Activated CD8-positive, alpha-beta T cell treated with anti-CD3 and anti-CD28 coated beads for 36 hours (primary cell): ENCODE results near the gene THTPA. TPM values are rescaled to one million over a fixed set of nuclear protein-coding genes. Genes with fewer than 3 reads are reported as not detected.

ENCODE experiments used
- ATAC-seq: fragments of 200-7000 bp; cut with Tn5 transposase; one replicate; pipeline ENCODE4 v1.10.0; 2021; ENCODE audit warnings: mild to moderate bottlenecking, moderate library complexity
- CTCF ChIA-PET: fragments of 350-600 bp; sonication (Branson Sonifier 250); formaldehyde crosslinking; loops from one replicate; lab custom pipeline; 2021; ENCODE audit warnings: antibody characterized with exemption; lab: Charles Lee
- POLR2A ChIA-PET: fragments of 350-600 bp; sonication (Branson Sonifier 250); formaldehyde crosslinking; loops from one replicate; lab custom pipeline; 2021; ENCODE audit warnings: antibody characterized with exemption; lab: Charles Lee
- DNase-seq: peaks from one replicate; pipeline ENCODE4 v3.0.0-alpha.2; 2020
- H3K27ac Mint-ChIP-seq: one replicate; pipeline ENCODE4 v1.8.0; 2021; ENCODE audit warnings: mild to moderate bottlenecking, mixed read lengths
- H3K27me3 Mint-ChIP-seq: one replicate; pipeline ENCODE4 v1.8.0; 2021; ENCODE audit warnings: mixed read lengths
- H3K36me3 Mint-ChIP-seq: one replicate; pipeline ENCODE4 v1.8.0; 2021; ENCODE audit warnings: low read depth, mixed read lengths
- H3K4me1 Mint-ChIP-seq: one replicate; pipeline ENCODE4 v1.8.0; 2021; ENCODE audit warnings: low read depth, mixed read lengths
- H3K4me3 Mint-ChIP-seq: one replicate; pipeline ENCODE4 v1.8.0; 2021; ENCODE audit warnings: mild to moderate bottlenecking, moderate library complexity, mixed read lengths
- H3K9me3 Mint-ChIP-seq: one replicate; pipeline ENCODE4 v1.8.0; 2021; ENCODE audit warnings: mixed read lengths
- CTCF ChIP-seq: fragments of 200-600 bp; IDR thresholded peaks from one replicate; pipeline ENCODE4 v1.8.0; 2022; ENCODE audit warnings: antibody characterized with exemption, mild to moderate bottlenecking
- intact Hi-C: fragments of 100-400 bp; cut with micrococcal nuclease; formaldehyde crosslinking; loops from one replicate; pipeline ENCODE4 v1.10.0; 2022
- total RNA-seq, 2 experiments: library from RNA; stranded (reverse); gene quantifications; one replicate each; pipeline ENCODE4 v1.2.3, GENCODE V29; 2021

The THTPA gene
- total RNA-seq, 2 experiments from 2014 or later = 5.1 to 7.6 TPM

DNA sequence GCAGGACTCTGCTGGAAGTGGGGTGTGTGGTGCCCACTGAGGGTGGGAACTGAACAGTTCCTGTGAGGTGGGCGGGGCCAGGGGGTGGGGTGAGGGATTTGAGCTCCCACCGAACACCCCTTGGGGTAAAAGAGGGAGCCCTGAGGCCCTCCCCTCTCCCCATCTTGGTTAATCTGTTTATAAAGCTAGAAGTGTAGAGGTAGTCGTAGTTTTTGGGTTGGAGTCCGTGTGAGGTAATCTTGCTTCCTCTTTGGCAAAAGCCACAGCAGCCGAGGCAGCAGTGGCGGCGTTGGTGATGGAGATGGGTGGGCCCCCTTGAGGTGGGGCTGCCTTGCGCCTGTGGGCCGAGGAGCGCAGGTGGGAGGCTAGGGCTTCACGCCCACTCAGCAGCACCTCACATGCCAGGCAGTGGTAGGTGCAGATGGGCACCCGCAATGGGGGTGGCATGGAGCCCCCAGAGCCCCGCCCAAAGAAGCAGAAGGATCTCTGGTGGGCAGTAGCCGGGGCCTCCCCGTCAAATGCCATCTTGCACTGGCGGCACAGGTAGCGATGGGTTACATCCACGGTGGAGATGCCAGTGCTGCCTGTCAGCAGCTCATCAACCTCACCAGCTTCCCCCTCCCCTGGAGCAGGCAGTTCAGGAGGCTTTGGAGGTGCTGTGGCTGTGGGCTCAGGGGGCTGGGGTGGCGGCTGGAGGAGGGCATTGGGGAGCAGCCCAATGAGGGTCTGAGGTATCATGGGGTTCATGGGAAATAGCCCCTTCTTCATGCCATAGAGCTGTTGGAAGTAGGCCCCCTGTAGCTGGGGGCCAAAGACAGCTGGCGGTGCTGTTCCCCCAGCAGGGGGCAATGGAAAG lies 34.1 kb upstream of the THTPA start:
- no peaks in the 10 kb centered on the region for H3K36me3 Mint-ChIP-seq
- TF ChIP-seq CTCF = no peak
- intact Hi-C loops = no loop called here
- ChIA-PET CTCF (interaction anchor here (1.4 to 1.5 kb wide), 2 partner anchors 40 to 44 kb away, joined by 3 to 5 read pairs; no protein-coding TSS in a partner anchor), POLR2A (interaction anchor here (0.7 kb wide), 1 partner anchor 52 kb away, joined by 3 read pairs; the partner anchor contains the start of gene NGDN)
- H3K9me3 Mint-ChIP-seq = no peaks in the 10 kb centered on the region
- DNase-seq (no peak), ATAC-seq (no peak)
- H3K27ac Mint-ChIP-seq = no peak overlapping the region
- no peak overlapping the region for H3K4me3 Mint-ChIP-seq
- H3K27me3 Mint-ChIP-seq = no peaks in the 10 kb centered on the region
- no peaks in the 10 kb centered on the region for H3K4me1 Mint-ChIP-seq

GRCh38 chr14:23522643-23523198 lies 33.4 kb upstream of the THTPA start:
- H3K27me3 Mint-ChIP-seq = no peaks in the 10 kb centered on the region
- H3K27ac Mint-ChIP-seq = no peak overlapping the region
- ATAC-seq (no peak), DNase-seq (no peak)
- H3K36me3 Mint-ChIP-seq = no peaks in the 10 kb centered on the region
- no peaks in the 10 kb centered on the region for H3K4me1 Mint-ChIP-seq
- intact Hi-C loops = no loop called here
- no peak overlapping the region for H3K4me3 Mint-ChIP-seq
- ChIA-PET POLR2A (no interaction called here), CTCF (interaction anchor here (0.9 to 1.5 kb wide), 3 partner anchors 16 to 44 kb away, joined by 3 to 5 read pairs (median 5); no protein-coding TSS in a partner anchor)
- no peaks in the 10 kb centered on the region for H3K9me3 Mint-ChIP-seq
- no peak for TF ChIP-seq CTCF

DNA sequence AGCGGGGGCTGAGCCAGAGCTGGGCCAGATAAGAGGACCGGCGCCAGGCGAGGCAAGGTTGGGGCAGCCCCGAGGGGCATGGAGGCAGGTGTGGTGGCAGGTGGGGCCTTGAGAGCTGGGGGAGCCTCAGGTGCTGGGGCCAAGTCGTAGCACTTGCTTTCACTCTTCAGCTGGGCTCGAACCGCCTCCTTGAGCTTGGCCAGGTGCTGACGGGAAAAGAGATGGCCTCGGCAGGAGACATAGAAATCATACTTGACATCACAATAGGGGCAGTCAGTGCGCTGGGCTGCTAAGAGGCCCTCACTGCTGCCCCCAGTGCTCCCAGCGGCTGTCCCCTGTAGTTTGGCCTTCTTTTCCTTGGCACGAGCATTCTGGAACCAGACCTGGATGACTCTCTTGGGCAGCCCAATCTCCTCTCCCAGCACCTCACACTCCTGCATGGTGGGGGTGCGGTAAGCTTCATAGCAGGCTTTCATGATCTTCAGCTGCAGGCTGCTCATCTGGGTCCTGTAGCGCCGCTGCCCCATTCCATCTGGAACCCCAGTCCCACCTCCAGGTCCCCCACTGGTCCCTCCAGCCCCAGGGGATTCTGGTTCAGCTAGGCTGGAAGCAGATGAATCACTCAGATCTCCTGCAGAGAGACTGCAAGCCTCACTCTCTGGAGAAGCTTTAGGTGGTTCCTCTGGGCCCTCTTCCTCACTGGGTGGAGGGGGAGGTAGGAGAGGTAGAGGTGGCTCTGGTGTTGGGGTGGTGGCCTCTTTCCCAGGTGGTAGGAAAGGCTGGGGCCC lies 32.6 kb upstream of the THTPA start:
- CTCF ChIA-PET = interaction anchor here (0.6 to 1.5 kb wide), 4 partner anchors 15 to 45 kb away, joined by 3 to 5 read pairs (median 4); no protein-coding TSS in a partner anchor

GRCh38 chr14:23524954-23525353 lies 31.1 kb upstream of the THTPA start:
- no peak for ATAC-seq
- POLR2A ChIA-PET = interaction anchor here (0.9 kb wide), 1 partner anchor 8 kb away, joined by 3 read pairs; no protein-coding TSS in a partner anchor
- CTCF ChIA-PET = no interaction called here

More for the DNA sequence above, 32.6 kb upstream of the THTPA start:
- DNase-seq = no peak
- POLR2A ChIA-PET = no interaction called here
- no peaks in the 10 kb centered on the region for H3K4me1 Mint-ChIP-seq
- no peaks in the 10 kb centered on the region for H3K9me3 Mint-ChIP-seq
- no peak overlapping the region for H3K4me3 Mint-ChIP-seq
- no peak overlapping the region for H3K27ac Mint-ChIP-seq
- no peaks in the 10 kb centered on the region for H3K27me3 Mint-ChIP-seq
- no peak for TF ChIP-seq CTCF
- ATAC-seq = no peak
- H3K36me3 Mint-ChIP-seq = no peaks in the 10 kb centered on the region
- intact Hi-C loops = no loop called here

More at GRCh38 chr14:23524954-23525353, 31.1 kb upstream of the THTPA start:
- no peak for DNase-seq
- no peaks in the 10 kb centered on the region for H3K36me3 Mint-ChIP-seq
- H3K4me1 Mint-ChIP-seq = no peaks in the 10 kb centered on the region
- intact Hi-C loops = no loop called here
- no peaks in the 10 kb centered on the region for H3K27me3 Mint-ChIP-seq
- H3K27ac Mint-ChIP-seq = no peak overlapping the region
- TF ChIP-seq CTCF = no peak
- no peaks in the 10 kb centered on the region for H3K9me3 Mint-ChIP-seq
- no peak overlapping the region for H3K4me3 Mint-ChIP-seq
